ENCODE data around the gene CLIP3.
"Not testable (repeated sequence)": the region's sequence is repeated elsewhere in the genome, so short reads cannot be mapped to it uniquely, and the experiment has no call there.

Gene CLIP3

DNA sequence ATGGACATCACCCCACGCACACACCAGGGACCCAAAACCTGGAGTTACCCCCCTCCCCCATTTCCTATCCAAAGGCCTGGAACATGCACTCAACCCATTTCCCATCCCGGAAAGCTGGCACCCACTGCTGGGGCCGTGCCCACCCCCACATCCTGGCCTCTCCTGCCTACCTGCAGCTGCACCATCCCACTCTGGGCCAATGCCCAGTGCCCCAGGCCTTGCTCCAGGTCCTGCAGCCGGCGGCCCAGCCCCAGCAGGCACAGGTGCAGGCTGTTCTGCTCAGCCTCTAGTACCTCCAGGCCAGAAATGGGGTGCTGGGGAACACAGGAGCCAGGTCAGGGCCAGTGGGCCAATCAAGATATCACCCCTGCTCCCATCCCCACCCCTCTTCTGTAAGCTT is 25.7 kb downstream of the CLIP3 start:
- DNase-seq, result no peak

DNA sequence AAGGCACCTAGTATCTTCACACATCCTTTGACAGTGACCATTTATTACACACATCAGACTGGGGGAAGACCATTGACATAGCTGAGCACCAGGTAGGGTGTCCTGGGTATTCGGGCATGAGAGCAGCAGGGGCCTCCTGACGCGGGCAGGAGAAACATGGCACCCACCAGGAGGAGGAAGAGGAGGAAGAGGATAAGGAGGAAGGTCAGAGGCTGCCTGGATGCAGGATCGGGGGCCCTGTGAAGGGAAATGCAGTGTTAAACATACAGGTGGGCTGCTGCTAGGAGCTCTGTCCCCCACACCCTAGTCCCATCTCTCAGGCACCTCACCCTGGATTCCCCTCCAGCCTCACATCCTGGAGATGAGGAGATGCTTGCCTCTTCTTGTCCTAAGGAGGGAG is 29.4 kb downstream of the CLIP3 start:
- DNase-seq, result no peak

DNA sequence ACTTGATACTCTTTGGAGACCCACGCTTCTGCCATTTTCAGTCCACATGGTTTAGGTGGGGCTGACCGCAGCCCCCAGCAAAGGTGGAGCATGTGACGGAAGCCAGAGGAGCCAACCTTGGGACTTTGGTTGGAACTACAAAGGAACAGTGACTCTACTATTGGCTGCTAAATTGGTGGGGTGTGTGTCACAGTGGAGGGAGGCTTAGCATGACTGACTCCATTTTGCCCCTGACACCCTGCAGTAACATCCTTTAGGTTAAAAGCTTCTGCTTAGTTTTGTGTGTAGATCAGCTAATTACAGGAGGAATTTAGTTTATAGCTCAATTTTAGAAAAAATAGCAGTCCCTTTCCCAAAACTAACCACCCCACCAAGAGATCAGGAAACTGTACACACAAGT is 31.1 kb downstream of the CLIP3 start:
- no peak for DNase-seq

DNA sequence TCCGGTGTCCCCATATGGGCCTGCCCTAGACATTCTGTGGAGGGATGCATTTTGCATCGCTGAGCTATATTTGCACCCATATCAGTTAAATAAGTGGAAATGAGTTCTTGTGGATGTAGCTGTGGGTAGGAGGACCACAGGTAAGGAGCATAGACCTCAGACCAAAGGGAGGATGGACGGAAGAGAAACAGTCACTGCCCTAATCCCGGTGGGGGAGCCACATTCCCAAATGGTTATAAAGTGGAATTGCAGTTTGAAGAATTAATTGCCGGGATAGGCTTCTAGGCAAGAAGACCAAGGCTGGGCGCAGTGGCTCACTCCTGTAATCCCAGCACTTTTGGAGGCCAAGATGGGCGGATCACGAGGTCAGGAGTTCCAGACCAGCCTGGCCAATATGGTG is 35.9 kb downstream of the CLIP3 start:
- no peak for DNase-seq

DNA sequence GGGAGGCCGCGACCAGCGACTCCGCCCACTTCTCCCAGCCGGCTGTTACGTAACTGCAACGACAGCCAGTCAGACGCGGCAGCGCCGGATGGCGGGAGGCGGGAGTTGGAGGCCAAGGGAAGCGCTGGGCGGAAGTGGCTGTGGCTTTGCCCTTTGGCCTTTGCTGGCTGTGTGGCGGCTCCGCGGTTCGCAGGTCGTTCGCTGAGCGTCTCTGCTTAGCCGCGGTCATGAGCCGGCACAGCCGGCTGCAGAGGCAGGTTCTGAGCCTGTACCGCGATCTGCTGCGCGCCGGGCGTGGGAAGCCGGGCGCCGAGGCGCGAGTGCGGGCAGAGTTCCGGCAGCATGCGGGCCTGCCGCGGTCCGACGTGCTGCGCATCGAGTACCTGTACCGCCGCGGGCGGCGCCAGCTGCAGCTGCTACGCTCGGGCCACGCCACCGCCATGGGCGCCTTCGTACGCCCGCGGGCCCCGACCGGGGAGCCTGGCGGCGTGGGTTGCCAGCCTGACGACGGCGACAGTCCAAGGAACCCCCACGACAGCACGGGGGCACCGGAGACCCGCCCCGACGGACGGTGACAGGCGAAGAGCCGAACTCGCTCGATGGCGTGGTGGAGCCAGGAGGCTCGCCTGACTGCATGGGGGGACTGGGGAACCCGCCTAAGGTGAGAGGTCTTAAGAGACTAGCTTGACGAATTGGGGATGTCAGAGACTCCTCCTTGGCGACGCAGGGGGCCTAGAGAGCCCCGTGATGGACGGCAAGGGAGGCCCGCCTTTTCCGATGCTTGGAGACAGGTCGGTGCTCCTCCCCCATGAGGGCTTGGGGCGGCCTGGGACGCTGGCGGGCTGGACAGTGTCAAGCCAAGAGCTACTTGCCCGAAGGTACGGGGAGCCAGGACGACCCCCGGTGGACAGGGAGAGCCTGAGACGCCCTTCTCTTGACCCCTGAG is 37.4 kb downstream of the CLIP3 start, which contains the start of gene SDHAF1:
SDHAF1 (plus strand) TSS at position 141 of the 946 bp plus-strand sequence; CDS start at position 228, 87 bp downstream.
- DNase-seq, result peak; percentile 93

DNA sequence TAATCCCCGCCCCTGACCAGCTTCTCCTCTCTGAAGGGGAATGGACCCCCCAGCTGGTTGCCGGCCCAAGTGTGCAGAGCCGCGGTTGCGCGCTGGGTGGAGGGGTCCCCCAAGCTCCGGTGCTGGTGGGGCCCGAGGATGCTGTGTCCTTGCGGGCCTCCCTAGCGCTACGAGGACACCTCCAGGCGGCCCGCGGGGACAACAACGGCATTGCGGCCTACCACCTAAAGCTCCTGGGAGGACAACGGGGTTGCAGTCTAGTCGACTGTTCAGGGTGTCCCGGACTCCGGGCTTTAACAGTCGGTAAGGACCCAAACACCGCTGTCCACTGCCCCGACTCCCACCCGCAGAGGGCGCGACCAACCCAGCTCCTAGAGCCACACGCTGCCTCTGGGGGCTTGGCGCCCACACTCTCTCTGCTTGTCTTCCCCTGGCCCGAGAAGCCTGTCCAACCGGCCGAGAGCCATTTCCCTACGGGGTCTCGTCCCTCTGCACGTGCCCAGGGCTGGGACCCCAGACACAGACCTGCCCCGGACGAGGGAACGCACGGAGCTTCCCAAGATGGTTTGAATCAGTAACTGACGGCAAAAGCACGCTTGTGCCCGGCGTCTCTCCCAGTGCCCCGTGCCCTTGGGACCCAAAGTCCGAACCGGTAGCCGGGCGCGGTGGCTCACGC is 38.6 kb downstream of the CLIP3 start:
- DNase-seq, result no peak

DNA sequence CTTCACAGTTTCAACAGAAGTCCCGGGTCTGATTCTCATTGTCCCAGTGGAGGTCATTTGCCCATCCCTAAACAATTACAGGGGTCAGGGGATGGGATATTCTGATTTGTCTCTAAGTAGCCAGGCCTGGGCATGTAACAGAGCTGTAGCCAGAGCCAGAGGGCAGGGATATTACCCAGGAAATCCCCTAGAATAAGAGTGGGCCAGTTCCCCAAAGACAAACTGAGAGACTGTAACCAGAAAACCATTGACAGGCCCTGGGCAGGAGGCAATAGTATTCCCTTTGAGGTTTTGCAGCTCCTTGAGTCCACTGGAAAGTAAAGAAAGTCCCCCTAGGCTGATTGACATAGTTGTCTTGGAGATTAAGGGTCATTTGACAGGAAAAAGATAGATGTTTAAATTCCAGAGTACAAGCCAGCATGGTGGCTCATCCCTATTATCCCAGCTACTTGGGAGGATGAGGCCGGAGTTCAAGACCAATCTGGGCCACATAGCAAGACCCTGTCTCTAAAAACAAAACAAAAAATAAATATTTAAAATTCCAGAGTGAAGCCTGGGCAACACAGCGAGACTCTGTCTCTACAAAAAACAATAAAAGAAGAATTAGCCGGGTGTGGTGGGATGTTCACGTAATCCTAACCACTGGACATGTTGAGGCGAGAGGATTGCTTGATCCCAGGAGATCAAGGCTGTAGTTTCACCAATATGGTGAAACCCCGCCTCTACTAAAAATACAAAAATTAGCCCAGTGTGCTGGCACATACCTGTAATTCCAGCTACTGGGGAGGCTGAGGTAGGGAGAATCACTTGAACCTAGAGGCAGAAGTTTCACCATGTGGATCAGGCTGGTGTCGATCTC is 39.5 kb downstream of the CLIP3 start:
- no peak for DNase-seq

DNA sequence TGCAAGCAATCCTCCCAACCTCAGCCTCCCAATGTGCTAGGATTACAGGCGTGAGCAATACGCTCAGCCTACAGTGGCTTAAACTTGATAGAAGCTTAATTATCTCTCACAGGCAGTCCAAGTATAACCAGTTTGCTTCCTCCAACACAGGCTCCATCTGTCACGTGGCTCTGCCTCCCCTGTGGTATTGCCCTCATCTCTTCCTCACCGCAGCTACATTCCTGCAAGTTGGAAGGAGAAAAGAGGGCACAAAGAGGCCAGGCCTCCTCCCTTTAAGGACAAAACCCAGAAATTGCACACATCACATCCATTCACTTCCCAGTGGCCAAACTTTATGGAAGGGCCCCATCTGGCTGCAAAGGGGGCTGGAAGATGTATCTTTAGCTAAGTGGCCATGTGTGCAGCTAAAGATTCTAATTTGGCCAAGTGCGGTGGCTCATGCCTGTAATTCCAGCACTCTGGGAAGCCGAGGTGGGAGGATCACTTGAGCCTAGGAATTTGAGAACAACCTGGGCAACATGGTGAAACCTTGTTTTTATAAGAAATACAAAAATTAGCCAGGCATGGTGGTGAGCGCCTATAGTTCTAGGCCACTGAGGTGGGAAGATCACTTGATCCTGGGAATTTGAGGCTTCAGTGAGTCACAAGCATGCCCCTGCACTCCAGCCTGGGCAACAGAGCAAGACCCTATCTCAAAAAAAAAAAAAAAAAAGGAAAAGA is 40.8 kb downstream of the CLIP3 start:
- no peak for DNase-seq

DNA sequence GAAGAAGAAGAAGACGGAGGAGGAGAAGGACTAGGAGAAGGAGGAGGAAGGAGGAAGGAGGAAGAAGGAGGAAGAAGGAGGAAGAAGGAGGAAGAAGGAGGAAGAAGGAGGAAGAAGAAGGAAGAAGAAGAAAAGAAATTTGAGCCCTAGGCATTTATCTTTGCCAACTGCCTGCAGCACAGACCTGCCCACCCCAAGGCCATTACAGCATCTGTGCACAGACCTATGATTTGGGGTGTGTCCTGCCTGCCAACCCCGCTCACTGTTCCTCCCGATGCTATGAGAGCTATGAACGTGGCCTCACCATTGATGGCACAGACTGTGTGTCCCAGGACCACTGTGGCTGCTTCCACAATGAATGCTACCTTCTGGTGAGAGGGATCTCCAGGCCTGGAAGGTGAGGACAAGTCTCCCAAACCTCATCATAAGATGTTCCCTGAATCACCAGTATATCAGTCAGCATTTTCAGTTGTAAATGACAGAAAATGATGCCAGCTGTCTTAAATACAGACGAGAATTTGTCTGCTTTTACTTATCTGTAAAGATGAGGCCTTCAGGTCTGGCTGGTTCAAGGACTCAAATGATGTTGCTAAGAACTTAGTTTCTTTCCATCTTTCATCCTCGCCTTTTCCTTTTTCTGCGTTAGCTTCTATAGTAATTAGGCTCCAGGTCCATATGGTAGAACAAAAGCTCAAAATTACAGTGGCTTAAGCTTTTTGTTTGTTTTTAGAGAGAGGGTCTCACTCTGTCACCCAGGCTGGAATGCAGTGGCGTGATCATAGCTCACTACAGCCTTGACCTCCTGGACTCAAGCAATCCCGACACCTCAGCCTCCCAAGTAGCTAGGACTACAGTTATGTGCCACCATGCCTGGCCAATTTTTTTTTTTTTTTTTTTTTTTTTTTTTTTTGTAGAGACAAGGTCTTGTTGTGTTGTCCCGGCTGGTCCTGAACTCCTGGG is 41.6 kb downstream of the CLIP3 start:
- DNase-seq, result no peak

DNA sequence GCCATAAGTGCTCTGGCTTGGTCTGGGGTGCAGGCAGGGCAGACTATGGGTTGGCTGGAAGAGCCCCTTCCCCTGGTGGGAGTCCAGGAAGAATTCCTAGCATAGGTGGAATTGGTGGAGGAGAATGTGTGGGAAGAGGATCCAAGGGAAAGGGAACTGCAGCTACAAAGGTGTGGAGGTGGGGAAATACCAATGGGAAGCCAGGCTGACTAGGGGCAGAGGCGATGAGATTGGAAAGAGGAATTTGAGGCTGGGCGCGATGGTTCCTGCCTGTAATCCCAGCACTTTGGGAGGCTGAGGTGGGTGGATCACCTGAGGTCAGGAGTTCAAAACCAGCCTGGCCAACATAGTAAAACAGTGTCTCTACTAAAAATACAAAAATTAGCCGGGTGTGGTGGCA is 42.5 kb downstream of the CLIP3 start:
- DNase-seq, result no peak

DNA sequence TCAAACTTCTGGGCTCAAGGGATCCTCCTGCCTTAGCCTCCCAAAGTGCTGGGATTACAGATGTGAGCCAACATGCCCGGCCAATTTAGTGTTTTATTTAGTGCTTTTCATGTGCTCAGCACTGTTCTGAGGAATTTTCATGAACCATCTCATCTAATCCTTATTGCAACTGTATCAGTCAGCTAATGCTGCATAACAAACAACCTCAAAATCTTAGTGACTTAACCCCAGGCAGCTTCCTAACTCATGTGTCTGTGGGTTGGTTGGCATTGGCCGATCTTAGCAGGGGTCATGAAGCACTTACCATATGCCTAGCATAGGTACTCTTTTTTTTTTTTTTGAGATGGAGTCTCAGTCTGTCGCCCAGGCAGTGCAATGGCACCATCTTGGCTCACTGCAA is 43.8 kb downstream of the CLIP3 start:
- no peak for DNase-seq

DNA sequence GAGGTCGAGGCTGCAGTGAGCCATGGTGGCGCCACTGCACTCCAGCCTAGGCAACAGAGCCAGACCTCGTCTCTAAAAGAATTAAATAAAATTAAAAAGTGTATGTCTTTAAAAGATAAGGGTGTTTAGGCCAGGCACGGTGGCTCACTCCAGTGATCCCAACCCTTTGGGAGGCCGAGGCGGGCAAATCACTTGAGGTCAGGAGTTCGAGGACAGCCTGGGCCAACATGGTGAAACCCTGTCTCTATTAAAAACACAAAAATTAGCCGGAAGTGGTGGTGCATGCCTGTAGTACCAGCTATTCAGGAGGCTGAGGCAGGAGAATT is 45.1 kb downstream of the CLIP3 start:
- DNase-seq, result no peak

DNA sequence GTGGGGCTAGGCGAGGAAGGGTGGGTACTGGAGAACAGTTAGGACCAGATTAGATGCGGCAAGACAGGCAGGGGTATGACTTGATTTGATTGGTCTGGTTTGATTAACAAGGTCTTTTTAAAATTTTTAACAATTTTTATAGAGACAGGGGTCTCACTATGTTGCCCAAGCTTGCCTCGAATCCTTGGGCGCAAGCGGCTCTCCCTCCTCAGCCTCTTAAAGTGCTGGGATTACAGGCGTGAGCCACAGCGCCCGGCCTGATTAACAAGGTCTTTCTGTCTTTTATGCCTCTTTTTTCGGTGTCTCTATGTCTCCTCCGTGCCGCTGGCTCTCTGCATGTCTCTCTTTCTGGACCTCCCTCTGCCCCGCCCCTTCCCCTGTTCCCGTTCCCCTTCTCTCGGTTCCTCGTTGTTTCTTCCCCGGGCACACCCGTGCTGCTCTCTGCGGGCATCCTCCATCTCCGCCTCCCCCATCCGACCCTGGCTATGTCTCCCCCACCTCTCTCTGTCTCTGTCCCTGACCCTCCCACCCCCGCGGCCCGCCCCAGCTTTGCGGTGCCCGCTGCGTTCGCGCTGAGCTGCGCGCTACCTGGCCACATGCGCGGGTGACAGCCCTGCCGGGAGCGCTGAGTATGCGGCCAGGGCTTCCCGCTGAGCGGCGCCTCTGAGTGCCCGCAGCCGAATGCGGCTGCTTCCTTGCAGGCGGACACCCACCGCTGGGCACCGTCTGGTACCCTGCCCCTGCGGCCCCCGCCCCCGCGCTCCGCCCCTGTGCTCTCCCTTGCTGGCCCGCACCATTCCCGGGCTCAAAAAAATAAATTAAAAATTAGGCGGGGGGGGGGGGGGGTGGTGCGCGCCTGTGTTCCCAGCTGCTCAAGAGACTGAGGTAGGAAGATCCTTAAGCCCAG is 45.8 kb downstream of the CLIP3 start:
- DNase-seq, result peak in 1 of 2 experiments; percentile 24

DNA sequence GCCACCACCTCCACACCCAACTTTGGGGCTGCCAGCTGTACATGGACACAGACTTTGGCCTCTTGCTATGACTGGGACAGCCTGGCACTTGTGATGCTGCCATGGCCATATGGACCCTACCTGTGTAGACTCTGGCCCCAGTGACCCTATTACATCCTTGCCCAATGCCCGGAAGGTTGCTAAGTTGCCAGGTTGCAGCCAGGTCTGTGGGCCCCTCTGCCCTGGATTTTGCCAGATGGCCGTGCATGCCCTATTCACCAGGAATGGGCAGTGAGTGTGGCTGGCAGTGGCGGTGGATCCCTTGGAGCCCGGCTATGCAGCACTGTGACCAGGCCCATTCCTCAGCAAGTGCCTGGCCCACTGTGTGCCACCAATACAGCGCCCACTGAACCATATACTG is 46.6 kb downstream of the CLIP3 start:
- no peak for DNase-seq

DNA sequence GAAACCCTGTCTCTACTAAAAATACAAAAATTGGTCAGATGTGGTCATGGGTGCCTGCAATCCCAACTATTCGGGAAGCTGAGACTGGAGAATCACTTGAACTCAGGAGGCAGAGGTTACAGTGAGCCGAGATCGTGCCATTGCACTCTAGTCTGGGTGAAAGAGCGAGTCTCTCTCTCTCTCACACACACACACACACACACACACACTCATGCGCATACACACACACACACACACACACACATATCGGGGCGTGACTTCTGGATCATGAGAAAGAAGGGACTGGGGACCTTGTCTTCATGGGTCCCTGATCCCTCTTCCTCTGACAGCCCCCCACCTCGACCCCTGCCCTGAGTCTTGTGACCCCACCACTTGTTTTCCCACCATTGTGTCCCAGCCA is 49.5 kb downstream of the CLIP3 start:
- DNase-seq, result no peak

DNA sequence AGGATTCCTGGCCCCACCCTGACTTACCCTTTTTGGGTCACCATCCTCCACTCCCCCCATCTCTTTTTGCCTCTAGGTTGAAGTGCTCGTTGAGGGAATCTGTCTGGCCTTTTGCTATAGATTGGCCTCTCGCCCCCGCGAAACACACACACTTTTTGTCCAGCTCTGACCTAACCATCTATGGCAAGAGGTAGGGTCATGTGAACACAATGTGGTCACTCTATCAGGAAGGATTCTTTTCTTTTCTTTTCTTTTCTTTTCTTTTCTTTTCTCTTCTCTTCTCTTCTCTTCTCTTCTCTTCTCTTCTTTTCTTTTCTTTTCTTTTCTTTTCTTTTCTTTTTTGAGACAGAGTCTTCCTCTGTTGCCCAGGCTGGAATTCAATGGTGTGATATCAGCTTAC is 51.7 kb downstream of the CLIP3 start:
- not testable (repeated sequence) for DNase-seq

DNA sequence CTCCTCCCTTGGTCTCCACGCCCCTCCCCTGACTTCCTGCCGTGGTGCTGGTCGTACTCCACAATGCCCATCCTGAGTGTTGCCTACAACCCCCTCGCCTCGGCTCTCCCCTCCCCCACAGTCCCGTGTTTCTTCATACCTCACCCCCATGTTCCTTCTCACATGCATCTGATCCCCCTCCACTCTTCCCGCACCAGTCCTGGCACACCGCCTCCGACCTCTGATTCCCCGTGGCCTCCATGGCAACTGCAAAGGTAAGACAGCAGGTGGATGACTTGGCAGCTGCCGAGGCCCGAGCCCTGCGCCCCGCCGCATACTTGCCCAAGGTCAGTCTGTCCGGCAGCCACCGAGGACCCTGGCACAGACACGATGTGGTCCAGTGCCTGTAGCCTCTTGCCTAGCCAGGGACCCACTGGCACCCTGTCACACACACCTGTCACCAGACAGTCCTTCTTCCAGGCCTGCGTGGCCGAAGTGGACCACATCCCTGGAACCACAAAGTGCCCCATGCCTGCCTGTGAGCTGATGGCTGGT is 53.8 kb downstream of the CLIP3 start:
- no peak for DNase-seq

DNA sequence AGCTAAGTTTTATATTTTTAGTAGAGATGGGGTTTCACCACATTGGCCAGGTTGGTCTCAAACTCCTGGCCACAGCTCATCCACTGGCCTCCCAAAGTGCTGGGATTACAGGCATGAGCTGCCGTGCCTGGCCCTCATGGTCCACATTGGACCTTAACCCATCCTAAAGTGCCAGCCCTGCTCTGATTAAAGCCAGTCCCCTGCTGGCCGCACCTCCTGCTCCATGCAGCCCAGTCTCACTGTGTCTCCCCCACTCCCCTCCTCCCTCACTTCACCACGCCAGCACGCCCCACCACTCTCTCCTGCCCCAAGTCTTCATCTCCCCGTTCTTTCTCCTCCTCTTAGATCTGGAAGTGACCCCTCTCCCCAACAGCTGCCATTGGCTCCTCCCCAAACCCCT is 54.4 kb downstream of the CLIP3 start:
- no peak for DNase-seq

DNA sequence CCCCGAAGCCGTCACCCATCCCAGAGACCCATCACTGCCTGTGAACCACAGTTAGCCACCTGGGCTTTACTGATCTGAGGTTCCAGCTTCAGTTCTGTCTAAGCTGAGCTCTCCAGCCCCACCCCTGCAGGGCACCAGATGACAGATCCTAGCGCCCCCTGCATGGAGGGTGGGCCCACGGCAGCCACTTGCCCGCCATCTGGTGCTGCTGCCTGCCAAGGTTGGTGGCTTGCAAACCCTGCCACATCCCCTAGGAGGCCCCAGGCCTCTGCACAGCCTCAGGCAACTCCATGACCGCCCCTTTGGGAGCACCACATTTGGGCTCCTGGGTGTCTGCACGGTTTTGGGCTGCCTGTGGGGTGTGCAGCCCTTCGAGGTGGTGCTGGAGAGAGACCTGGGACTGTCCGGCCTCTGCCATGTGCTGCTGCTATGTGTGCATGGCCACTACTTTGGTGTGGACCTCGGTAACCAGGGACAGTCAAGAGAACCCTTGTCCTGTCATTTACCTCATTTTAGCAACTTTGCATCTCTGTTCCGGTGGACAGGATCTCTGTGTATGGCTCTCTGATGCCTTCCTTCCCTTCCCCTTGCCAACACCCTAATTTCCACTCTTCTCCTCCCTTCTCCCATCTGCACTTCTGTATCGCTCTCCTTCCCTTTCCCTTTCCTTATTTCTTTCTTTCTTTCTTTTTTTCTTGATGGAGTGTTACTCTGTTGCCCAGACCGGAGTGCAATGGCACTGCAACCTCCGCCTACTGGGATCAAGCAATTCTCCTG is 55.0 kb downstream of the CLIP3 start:
- no peak for DNase-seq
